Right forelimb (tissue), 1 donor: Measurements from ENCODE around the gene CCDC172.

Experiments used
- DNase-seq: peaks from one replicate; pipeline ENCODE4 v3.0.0-alpha.2; 2018

The CCDC172 gene

GRCh38 chr10:116324227-116324950 is at the start of gene CCDC172:
CCDC172 (plus strand) TSS chr10:116324448; CDS start chr10:116325012, 564 bp downstream.
- DNase-seq, result no peak

- no peak for DNase-seq
These were observed 47.3 kb upstream of the CCDC172 start for GRCh38 chr10:116276981-116277380.

GRCh38 chr10:116278846-116279245 is 45.4 kb upstream of the CCDC172 start:
- DNase-seq, result no peak

GRCh38 chr10:116281775-116282174 is 42.5 kb upstream of the CCDC172 start:
- no peak for DNase-seq

GRCh38 chr10:116286626-116287200 is 37.5 kb upstream of the CCDC172 start:
- no peak for DNase-seq

GRCh38 chr10:116287906-116288501 is 36.2 kb upstream of the CCDC172 start:
- peak; percentile 71 for DNase-seq

- no peak for DNase-seq
These were observed 34.6 kb upstream of the CCDC172 start for GRCh38 chr10:116289652-116290051.

- DNase-seq, result no peak
These were observed 31.8 kb upstream of the CCDC172 start for GRCh38 chr10:116292493-116292892.

GRCh38 chr10:116296291-116296721 is 27.9 kb upstream of the CCDC172 start:
- DNase-seq, result no peak

- DNase-seq, result no peak
These were observed 25.7 kb upstream of the CCDC172 start for GRCh38 chr10:116298586-116298985.

GRCh38 chr10:116300542-116300941 is 23.7 kb upstream of the CCDC172 start:
- DNase-seq, result no peak

GRCh38 chr10:116304923-116305322 is 19.3 kb upstream of the CCDC172 start:
- no peak for DNase-seq

GRCh38 chr10:116306847-116307246 is 17.4 kb upstream of the CCDC172 start:
- DNase-seq, result no peak

GRCh38 chr10:116307455-116307854 is 16.8 kb upstream of the CCDC172 start:
- DNase-seq, result no peak

GRCh38 chr10:116311016-116311415 is 13.2 kb upstream of the CCDC172 start:
- no peak for DNase-seq

GRCh38 chr10:116311706-116312490 is 12.3 kb upstream of the CCDC172 start:
- DNase-seq, result no peak

GRCh38 chr10:116312548-116312947 is 11.7 kb upstream of the CCDC172 start:
- DNase-seq, result no peak

- DNase-seq, result no peak
These were observed 7.7 kb upstream of the CCDC172 start for GRCh38 chr10:116316503-116316902.

GRCh38 chr10:116324951-116325635 is 845 bp downstream of the CCDC172 start:
- DNase-seq, result no peak

GRCh38 chr10:116325987-116326386 is 1.7 kb downstream of the CCDC172 start:
- no peak for DNase-seq

GRCh38 chr10:116329153-116329552 is 4.9 kb downstream of the CCDC172 start:
- DNase-seq, result no peak

- no peak for DNase-seq
These were observed 7.6 kb downstream of the CCDC172 start for GRCh38 chr10:116331815-116332214.

GRCh38 chr10:116336866-116337265 is 12.6 kb downstream of the CCDC172 start:
- no peak for DNase-seq
